Neural cell (in vitro differentiated cells): ENCODE measurements around the gene TTC39C. TPM values are rescaled to one million over a fixed set of nuclear protein-coding genes. Genes with fewer than 3 reads are reported as not detected.

Experiments
- H2AFZ ChIP-seq: fragments of 200-600, 300-800 bp; sonication (generic), shearing (Covaris generic); 2 replicates; pipeline ENCODE4 v1.6.0; 2014; ENCODE audit warnings: low read depth, mild to moderate bottlenecking, antibody characterized with exemption, low read length, moderate library complexity
- H3F3A ChIP-seq: fragments of 200-600 bp; shearing (Covaris generic); 2 replicates; pipeline ENCODE4 v1.6.1; 2016; ENCODE audit warnings: mild to moderate bottlenecking, moderate library complexity, mixed read lengths, antibody characterized with exemption, low read length; ENCODE audit not compliant: insufficient read depth, poor library complexity, severe bottlenecking
- H3K27ac ChIP-seq: fragments of 200-600, 300-800 bp; sonication (generic), shearing (Covaris generic); 2 replicates; pipeline ENCODE4 v1.5.1; 2014; ENCODE audit warnings: mild to moderate bottlenecking, low read length, moderate library complexity
- H3K27me3 ChIP-seq: fragments of 300-800, 200-600 bp; sonication (generic), shearing (Covaris generic); 2 replicates; pipeline ENCODE4 v1.6.0; 2014; ENCODE audit warnings: mild to moderate bottlenecking, low read depth, low read length, moderate library complexity; ENCODE audit not compliant: insufficient read depth
- H3K36me3 ChIP-seq: fragments of 300-800, 200-600 bp; sonication (generic), shearing (Covaris generic); 2 replicates; pipeline ENCODE4 v1.5.1; 2014; ENCODE audit warnings: mild to moderate bottlenecking, antibody characterized with exemption, low read length, moderate library complexity; ENCODE audit not compliant: insufficient read depth
- H3K4me2 ChIP-seq: fragments of 300-800, 200-600 bp; sonication (generic), shearing (Covaris generic); 2 replicates; pipeline ENCODE4 v1.6.0; 2014; ENCODE audit warnings: mild to moderate bottlenecking, low read length
- H3K4me3 ChIP-seq: fragments of 300-800, 200-600 bp; sonication (generic), shearing (Covaris generic); 2 replicates; pipeline ENCODE4 v1.5.1; 2014; ENCODE audit warnings: mild to moderate bottlenecking, low read length, moderate library complexity
- H3K79me2 ChIP-seq: fragments of 200-600 bp; shearing (Covaris generic); replicated peaks from 2 replicates; pipeline ENCODE4 v1.6.0; 2014; ENCODE audit warnings: mild to moderate bottlenecking, low read length, moderate library complexity; ENCODE audit not compliant: insufficient read depth
- H3K9ac ChIP-seq: fragments of 300-800, 200-600 bp; sonication (generic), shearing (Covaris generic); 2 replicates; pipeline ENCODE4 v1.6.1; 2016; ENCODE audit warnings: mild to moderate bottlenecking, low read length, mixed read lengths
- H3K9me2 ChIP-seq: fragments of 200-600 bp; shearing (Covaris generic); 2 replicates; pipeline ENCODE4 v1.6.1; 2016; ENCODE audit warnings: mild to moderate bottlenecking, low read length, mixed read lengths; ENCODE audit not compliant: insufficient read depth
- H3K9me3 ChIP-seq: fragments of 200-600, 300-800 bp; sonication (generic), shearing (Covaris generic); 2 replicates; pipeline ENCODE4 v1.6.1; 2016; ENCODE audit warnings: mild to moderate bottlenecking, mixed run types, low read length, moderate library complexity, mixed read lengths
- H4K20me1 ChIP-seq: fragments of 200-600 bp; shearing (Covaris generic); 2 replicates; pipeline ENCODE4 v1.6.1; 2016; ENCODE audit warnings: mild to moderate bottlenecking, mixed run types; ENCODE audit not compliant: insufficient read depth
- EP300 ChIP-seq: fragments of 450-650 bp; conservative IDR thresholded peaks from 2 replicates; pipeline ENCODE4 v1.6.1; 2014; ENCODE audit warnings: antibody characterized with exemption, mild to moderate bottlenecking, moderate library complexity; ENCODE audit not compliant: poor library complexity, severe bottlenecking
- EZH2 ChIP-seq: fragments of 200-600, 300-800 bp; shearing (Covaris generic), sonication (generic); IDR thresholded peaks from 2 replicates; pipeline ENCODE4 v1.6.1; 2014; ENCODE audit warnings: antibody characterized with exemption, low read length, borderline replicate concordance, mild to moderate bottlenecking; ENCODE audit not compliant: insufficient read depth, poor library complexity, severe bottlenecking
- MXI1 ChIP-seq: fragments of 450-650 bp; conservative IDR thresholded peaks from 2 replicates; pipeline ENCODE4 v1.6.1; 2014; ENCODE audit warnings: antibody characterized with exemption, mild to moderate bottlenecking; ENCODE audit not compliant: poor library complexity, severe bottlenecking
- POLR2AphosphoS5 ChIP-seq: IDR thresholded peaks from 2 replicates; pipeline ENCODE4 v1.6.1; 2012
- RAD21 ChIP-seq: fragments of 450-650 bp; conservative IDR thresholded peaks from 2 replicates; pipeline ENCODE4 v1.6.1; 2014; ENCODE audit warnings: antibody characterized with exemption, mild to moderate bottlenecking, moderate library complexity
- SMC3 ChIP-seq: fragments of 450-650 bp; conservative IDR thresholded peaks from 2 replicates; pipeline ENCODE4 v1.6.1; 2014; ENCODE audit warnings: antibody characterized with exemption, mild to moderate bottlenecking, moderate library complexity; ENCODE audit not compliant: poor library complexity
- TAF1 ChIP-seq: IDR thresholded peaks from 2 replicates; pipeline ENCODE4 v1.6.1; 2012; ENCODE audit warnings: low read depth
- polyA plus RNA-seq: library from polyadenylated mRNA; depleted of rRNA; stranded (reverse); fragments of >200 nt; gene quantifications from 2 replicates; pipeline ENCODE4 v1.2.3, GENCODE V29; 2014
- TF ChIP-seq, protein P1 (sequence below): fragments of 450-650 bp; IDR thresholded peaks from 2 replicates; pipeline ENCODE4 v1.5.1; 2014; ENCODE audit warnings: antibody characterized with exemption, mild to moderate bottlenecking, moderate library complexity; ENCODE audit not compliant: poor library complexity, severe bottlenecking
- TF ChIP-seq, protein P2 (sequence below): IDR thresholded peaks from 2 replicates; pipeline ENCODE4 v1.6.1; 2012; ENCODE audit warnings: borderline replicate concordance

TTC39C gene
- polyA plus RNA-seq, 1 donor from 2014 or later = 19.9 TPM

DNA sequence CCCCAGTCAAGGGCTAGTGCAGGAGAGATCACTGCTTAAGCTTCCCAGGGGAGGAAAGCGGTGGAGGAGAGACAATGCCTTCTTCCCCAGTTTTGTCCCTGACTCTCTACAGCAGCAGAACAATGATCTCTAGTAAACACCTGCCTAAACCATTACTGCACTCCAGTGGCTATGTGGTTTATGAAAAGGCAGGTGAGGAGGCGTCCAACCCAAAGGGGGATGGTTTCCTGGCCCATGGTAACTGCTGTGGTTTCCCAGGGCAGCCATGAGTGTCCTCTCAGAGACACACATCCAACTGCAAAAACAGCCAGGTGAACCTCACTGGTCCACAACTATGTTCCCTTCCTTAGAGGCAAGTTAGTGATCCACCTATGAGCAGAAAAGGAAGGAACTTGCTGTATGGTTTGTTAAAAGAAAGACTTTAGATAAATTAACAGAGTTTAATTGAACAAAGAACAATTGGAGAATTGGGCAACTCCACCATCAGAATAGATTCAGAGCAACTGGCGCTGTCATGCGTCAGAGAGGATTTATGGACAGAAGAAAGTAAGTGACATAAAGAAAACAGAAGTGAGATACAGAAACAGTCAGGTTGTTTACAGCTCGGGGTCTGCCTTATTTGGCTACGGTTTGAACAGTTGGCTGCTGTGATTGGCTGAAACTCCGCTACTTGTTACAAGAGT lies 4.8 kb upstream of the TTC39C start:
- no peaks in the 10 kb centered on the region for H3K27me3 ChIP-seq
- no peaks in the 10 kb centered on the region for H3K9me2 ChIP-seq
- H2AFZ ChIP-seq = no peak overlapping the region

DNA sequence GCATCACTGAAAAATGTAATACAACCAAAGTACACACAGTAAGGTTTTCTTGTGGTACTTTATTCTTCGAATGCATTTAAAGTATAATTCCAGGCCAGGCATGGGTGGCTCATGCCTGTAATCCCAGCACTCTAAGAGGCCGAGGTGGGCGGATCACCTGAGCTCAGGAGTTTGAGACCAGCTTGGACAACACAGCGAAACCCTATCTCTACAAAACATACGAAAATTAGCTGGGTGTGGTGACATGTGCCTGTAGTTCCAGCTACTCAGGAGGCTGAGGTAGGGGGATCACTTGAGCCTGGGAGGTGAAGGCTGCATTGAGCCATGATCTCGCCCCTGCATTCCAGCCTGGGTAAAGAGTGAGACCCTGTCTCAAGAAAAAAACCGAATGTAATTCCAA lies 3.9 kb upstream of the TTC39C start:
- H4K20me1 ChIP-seq = no peaks in the 10 kb centered on the region
- H3K9me2 ChIP-seq = no peaks in the 10 kb centered on the region
- no peaks in the 10 kb centered on the region for H3K9me3 ChIP-seq
- H3K9ac ChIP-seq = no peak overlapping the region
- no peak overlapping the region for H3K27ac ChIP-seq
- H3K79me2 ChIP-seq = no peaks in the 10 kb centered on the region
- TF ChIP-seq EP300 (no peak), MXI1 (no peak)
- no peak overlapping the region for H3K4me2 ChIP-seq
- H3K27me3 ChIP-seq = no peaks in the 10 kb centered on the region
- H3F3A ChIP-seq = no peaks in the 10 kb centered on the region
- no peaks in the 10 kb centered on the region for H3K36me3 ChIP-seq
- no peak overlapping the region for H2AFZ ChIP-seq
- H3K4me3 ChIP-seq = no peak overlapping the region

More for the DNA sequence above, 4.8 kb upstream of the TTC39C start:
- no peaks in the 10 kb centered on the region for H3K9me3 ChIP-seq
- no peaks in the 10 kb centered on the region for H3K79me2 ChIP-seq
- no peaks in the 10 kb centered on the region for H4K20me1 ChIP-seq
- no peak overlapping the region for H3K9ac ChIP-seq
- H3K4me2 ChIP-seq = no peak overlapping the region
- TF ChIP-seq POLR2AphosphoS5 (no peak), TAF1 (no peak), EZH2 (no peak), EP300 (no peak), RAD21 (no peak), SMC3 (no peak), MXI1 (no peak)
- TF ChIP-seq, protein P1, sequence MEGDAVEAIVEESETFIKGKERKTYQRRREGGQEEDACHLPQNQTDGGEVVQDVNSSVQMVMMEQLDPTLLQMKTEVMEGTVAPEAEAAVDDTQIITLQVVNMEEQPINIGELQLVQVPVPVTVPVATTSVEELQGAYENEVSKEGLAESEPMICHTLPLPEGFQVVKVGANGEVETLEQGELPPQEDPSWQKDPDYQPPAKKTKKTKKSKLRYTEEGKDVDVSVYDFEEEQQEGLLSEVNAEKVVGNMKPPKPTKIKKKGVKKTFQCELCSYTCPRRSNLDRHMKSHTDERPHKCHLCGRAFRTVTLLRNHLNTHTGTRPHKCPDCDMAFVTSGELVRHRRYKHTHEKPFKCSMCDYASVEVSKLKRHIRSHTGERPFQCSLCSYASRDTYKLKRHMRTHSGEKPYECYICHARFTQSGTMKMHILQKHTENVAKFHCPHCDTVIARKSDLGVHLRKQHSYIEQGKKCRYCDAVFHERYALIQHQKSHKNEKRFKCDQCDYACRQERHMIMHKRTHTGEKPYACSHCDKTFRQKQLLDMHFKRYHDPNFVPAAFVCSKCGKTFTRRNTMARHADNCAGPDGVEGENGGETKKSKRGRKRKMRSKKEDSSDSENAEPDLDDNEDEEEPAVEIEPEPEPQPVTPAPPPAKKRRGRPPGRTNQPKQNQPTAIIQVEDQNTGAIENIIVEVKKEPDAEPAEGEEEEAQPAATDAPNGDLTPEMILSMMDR = no peak
- TF ChIP-seq, protein P2, sequence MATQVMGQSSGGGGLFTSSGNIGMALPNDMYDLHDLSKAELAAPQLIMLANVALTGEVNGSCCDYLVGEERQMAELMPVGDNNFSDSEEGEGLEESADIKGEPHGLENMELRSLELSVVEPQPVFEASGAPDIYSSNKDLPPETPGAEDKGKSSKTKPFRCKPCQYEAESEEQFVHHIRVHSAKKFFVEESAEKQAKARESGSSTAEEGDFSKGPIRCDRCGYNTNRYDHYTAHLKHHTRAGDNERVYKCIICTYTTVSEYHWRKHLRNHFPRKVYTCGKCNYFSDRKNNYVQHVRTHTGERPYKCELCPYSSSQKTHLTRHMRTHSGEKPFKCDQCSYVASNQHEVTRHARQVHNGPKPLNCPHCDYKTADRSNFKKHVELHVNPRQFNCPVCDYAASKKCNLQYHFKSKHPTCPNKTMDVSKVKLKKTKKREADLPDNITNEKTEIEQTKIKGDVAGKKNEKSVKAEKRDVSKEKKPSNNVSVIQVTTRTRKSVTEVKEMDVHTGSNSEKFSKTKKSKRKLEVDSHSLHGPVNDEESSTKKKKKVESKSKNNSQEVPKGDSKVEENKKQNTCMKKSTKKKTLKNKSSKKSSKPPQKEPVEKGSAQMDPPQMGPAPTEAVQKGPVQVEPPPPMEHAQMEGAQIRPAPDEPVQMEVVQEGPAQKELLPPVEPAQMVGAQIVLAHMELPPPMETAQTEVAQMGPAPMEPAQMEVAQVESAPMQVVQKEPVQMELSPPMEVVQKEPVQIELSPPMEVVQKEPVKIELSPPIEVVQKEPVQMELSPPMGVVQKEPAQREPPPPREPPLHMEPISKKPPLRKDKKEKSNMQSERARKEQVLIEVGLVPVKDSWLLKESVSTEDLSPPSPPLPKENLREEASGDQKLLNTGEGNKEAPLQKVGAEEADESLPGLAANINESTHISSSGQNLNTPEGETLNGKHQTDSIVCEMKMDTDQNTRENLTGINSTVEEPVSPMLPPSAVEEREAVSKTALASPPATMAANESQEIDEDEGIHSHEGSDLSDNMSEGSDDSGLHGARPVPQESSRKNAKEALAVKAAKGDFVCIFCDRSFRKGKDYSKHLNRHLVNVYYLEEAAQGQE = no peak
- no peaks in the 10 kb centered on the region for H3F3A ChIP-seq
- H3K36me3 ChIP-seq = no peaks in the 10 kb centered on the region
- H3K4me3 ChIP-seq = no peak overlapping the region
- H3K27ac ChIP-seq = no peak overlapping the region
